A549 (cell line): ENCODE data around the gene SLC6A7.

ENCODE experiments used
- CBX8 ChIP-seq: fragments of 200-600 bp; sonication (generic); IDR thresholded peaks from 2 replicates; pipeline ENCODE4 v1.6.1; 2016
- CEBPB ChIP-seq, 2 experiments: fragments of >200 bp in 1 of 2; sonication (Bioruptor Twin) in 1 of 2; formaldehyde crosslinking in 1 of 2; IDR thresholded peaks; 2 replicates each; pipeline ENCODE4 v1.6.1; 2012 to 2016
- CHD2 ChIP-seq: fragments of 150-350 bp; IDR thresholded peaks from 2 replicates; pipeline ENCODE4 v1.6.1; 2014; ENCODE audit warnings: low read length; ENCODE audit not compliant: partially characterized antibody
- EHMT2 ChIP-seq: fragments of 200-600 bp; sonication (generic); IDR thresholded peaks from 2 replicates; pipeline ENCODE4 v1.6.1; 2016; ENCODE audit warnings: antibody characterized with exemption, low read depth, mild to moderate bottlenecking, moderate library complexity
- HOXA7 ChIP-seq: fragments of 250-450 bp; sonication (Bioruptor Pico); IDR thresholded peaks from 2 replicates; pipeline ENCODE4 v1.5.0; 2020; ENCODE audit warnings: mild to moderate bottlenecking, moderate library complexity
- JUN ChIP-seq, 2 experiments: fragments of >200 bp; sonication (Bioruptor Twin); formaldehyde crosslinking; IDR thresholded peaks; 2 replicates in 1 of 2; 3 replicates in 1 of 2; pipeline ENCODE4 v1.6.1; 2016 to 2017
- MAZ ChIP-seq: fragments of 150-350 bp; IDR thresholded peaks from 2 replicates; pipeline ENCODE4 v1.6.1; 2014; ENCODE audit warnings: antibody characterized with exemption, low read depth, low read length, borderline replicate concordance
- POLR2A ChIP-seq: IDR thresholded peaks from 2 replicates; pipeline ENCODE4 v1.6.1; 2012; ENCODE audit warnings: mild to moderate bottlenecking, low read length
- POLR2AphosphoS2 ChIP-seq: conservative IDR thresholded peaks from 2 replicates; pipeline ENCODE4 v1.6.1; 2012; ENCODE audit warnings: low read length, improper control_type of control experiment, inconsistent platforms
- RAD21 ChIP-seq, 2 experiments: fragments of >200 bp in 1 of 2; sonication (Bioruptor Twin) in 1 of 2; formaldehyde crosslinking in 1 of 2; IDR thresholded peaks in 1 of 2; conservative IDR thresholded peaks in 1 of 2; 2 replicates in 1 of 2; 3 replicates in 1 of 2; pipeline ENCODE4 v1.6.1; 2012 to 2018; ENCODE audit warnings: inconsistent platforms in 1 of 2
- RFX5 ChIP-seq: fragments of 450-650 bp; IDR thresholded peaks from 2 replicates; pipeline ENCODE4 v1.7.1; 2014; ENCODE audit warnings: antibody characterized with exemption, mild to moderate bottlenecking, moderate library complexity
- TF ChIP-seq, protein P1 (sequence below): fragments of >200 bp; sonication (Bioruptor Twin); formaldehyde crosslinking; IDR thresholded peaks from 3 replicates; pipeline ENCODE4 v1.5.1; 2016
- TF ChIP-seq, protein P2 (sequence below): IDR thresholded peaks from 2 replicates; pipeline ENCODE4 v1.6.1; 2012

DNA sequence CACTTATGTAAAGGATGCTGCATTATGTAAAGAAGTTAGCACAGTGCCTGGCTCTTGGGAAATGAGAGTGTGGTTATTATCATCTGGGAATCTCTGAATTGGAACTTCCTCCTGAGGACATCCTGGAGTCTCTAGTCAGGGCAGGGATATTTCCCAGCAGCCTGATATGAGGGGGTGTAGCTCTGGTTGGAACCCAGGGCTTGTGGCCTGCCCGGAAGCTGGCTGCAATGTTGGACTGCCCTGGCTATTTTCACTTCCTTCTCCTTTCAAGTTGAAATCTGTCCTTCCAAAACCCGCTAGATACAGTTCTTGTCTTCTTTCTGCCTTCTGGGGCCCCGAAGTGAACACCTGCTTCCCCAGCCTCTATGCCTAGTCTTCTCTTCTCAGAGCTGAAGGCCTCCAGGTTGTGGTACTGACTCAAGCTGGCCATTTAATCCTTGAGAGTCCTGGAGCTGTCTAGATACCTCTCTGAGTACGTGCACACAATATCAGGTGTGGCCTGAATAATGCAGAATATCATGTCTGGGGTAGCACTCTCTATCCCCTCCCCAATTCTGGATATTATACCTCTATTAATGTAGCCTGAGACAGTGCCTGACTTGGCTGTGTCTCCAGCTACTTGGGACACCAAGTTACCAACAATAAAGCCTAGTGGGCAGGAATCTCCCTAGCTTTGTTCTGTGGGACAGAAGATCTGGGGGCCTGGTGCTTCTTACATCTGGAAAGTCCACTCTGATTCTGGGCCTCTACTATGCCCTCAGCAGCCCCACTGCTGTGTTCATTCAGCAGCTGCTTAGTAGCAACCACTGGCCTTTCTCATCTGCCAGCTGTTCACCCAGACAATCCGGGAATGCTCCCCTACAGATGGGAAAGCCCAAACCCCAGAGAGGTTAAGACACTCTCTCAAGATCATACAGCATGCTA is 45.0 kb downstream of the SLC6A7 start:
- TF ChIP-seq, protein P1, sequence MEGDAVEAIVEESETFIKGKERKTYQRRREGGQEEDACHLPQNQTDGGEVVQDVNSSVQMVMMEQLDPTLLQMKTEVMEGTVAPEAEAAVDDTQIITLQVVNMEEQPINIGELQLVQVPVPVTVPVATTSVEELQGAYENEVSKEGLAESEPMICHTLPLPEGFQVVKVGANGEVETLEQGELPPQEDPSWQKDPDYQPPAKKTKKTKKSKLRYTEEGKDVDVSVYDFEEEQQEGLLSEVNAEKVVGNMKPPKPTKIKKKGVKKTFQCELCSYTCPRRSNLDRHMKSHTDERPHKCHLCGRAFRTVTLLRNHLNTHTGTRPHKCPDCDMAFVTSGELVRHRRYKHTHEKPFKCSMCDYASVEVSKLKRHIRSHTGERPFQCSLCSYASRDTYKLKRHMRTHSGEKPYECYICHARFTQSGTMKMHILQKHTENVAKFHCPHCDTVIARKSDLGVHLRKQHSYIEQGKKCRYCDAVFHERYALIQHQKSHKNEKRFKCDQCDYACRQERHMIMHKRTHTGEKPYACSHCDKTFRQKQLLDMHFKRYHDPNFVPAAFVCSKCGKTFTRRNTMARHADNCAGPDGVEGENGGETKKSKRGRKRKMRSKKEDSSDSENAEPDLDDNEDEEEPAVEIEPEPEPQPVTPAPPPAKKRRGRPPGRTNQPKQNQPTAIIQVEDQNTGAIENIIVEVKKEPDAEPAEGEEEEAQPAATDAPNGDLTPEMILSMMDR, result no peak
- TF ChIP-seq MAZ, result no peak
- no peak for TF ChIP-seq RFX5
- TF ChIP-seq JUN (IDR thresholded peaks at IDR 0.05), result no peak
- TF ChIP-seq RAD21 (conservative IDR thresholded peaks at IDR 0.05 in 1 of 2, IDR thresholded peaks at IDR 0.05 in 1 of 2), result no peak
- no peak for TF ChIP-seq EHMT2
- TF ChIP-seq CBX8, result no peak
- TF ChIP-seq, protein P2, sequence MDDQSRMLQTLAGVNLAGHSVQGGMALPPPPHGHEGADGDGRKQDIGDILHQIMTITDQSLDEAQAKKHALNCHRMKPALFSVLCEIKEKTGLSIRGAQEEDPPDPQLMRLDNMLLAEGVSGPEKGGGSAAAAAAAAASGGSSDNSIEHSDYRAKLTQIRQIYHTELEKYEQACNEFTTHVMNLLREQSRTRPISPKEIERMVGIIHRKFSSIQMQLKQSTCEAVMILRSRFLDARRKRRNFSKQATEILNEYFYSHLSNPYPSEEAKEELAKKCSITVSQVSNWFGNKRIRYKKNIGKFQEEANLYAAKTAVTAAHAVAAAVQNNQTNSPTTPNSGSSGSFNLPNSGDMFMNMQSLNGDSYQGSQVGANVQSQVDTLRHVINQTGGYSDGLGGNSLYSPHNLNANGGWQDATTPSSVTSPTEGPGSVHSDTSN, result no peak
- no peak for TF ChIP-seq POLR2AphosphoS2
- TF ChIP-seq CHD2, result no peak
- TF ChIP-seq HOXA7 (CRISPR knock-in tag), result no peak
- no peak for TF ChIP-seq POLR2A
- no peak for TF ChIP-seq CEBPB (IDR thresholded peaks at IDR 0.05)
